Esophagus muscularis mucosa (tissue), 3 donors: ENCODE results near the gene MBD5.
"Not testable (repeated sequence)": the region's sequence is repeated elsewhere in the genome, so short reads cannot be mapped to it uniquely, and the experiment has no call there.

ENCODE experiments used
- POLR2A ChIP-seq: fragments of 450-650 bp; IDR thresholded peaks from one replicate; pipeline ENCODE4 v1.6.1; 2017; ENCODE audit warnings: antibody characterized with exemption, moderate library complexity, mild to moderate bottlenecking, low read depth
- POLR2AphosphoS5 ChIP-seq, 2 donors: sonication (generic); formaldehyde crosslinking; IDR thresholded peaks; one replicate each; pipeline ENCODE4 v1.6.1; 2017; ENCODE audit warnings: antibody characterized with exemption in 2 of 2
- TF ChIP-seq, protein P1 (sequence below), 3 experiments: fragments of 200-600 bp in 2 of 3; fragments of 450-650 bp in 1 of 3; sonication (generic) in 2 of 3; IDR thresholded peaks; one replicate each; pipeline ENCODE4 v1.5.1; 2017 to 2019; ENCODE audit warnings: antibody characterized with exemption in 3 of 3, mild to moderate bottlenecking in 2 of 3, moderate library complexity in 1 of 3

DNA sequence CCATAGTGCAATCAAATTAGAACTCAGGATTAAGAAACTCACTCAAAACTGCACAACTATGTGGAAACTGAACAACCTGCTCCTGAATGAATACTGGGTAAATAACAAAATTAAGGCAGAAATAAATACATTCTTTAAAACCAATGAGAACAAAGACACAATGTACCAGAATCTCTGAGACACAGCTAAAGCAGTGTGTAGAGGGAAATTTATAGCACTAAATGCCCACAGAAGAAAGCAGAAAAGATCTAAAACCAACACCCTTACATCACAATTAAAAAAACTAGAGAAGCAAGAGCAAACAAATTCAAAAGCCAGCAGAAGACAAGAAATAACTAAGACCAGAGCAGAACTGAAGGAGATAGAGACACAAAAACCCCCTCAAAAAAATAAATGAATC lies 18.5 kb upstream of the MBD5 start:
- TF ChIP-seq, protein P1, sequence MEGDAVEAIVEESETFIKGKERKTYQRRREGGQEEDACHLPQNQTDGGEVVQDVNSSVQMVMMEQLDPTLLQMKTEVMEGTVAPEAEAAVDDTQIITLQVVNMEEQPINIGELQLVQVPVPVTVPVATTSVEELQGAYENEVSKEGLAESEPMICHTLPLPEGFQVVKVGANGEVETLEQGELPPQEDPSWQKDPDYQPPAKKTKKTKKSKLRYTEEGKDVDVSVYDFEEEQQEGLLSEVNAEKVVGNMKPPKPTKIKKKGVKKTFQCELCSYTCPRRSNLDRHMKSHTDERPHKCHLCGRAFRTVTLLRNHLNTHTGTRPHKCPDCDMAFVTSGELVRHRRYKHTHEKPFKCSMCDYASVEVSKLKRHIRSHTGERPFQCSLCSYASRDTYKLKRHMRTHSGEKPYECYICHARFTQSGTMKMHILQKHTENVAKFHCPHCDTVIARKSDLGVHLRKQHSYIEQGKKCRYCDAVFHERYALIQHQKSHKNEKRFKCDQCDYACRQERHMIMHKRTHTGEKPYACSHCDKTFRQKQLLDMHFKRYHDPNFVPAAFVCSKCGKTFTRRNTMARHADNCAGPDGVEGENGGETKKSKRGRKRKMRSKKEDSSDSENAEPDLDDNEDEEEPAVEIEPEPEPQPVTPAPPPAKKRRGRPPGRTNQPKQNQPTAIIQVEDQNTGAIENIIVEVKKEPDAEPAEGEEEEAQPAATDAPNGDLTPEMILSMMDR (IDR thresholded peaks at IDR 0.05) = not testable (repeated sequence)
- not testable (repeated sequence) for TF ChIP-seq POLR2A; POLR2AphosphoS5 (IDR thresholded peaks at IDR 0.05)
